ENCODE data around the gene NKPD1. TPM values are rescaled to one million over a fixed set of nuclear protein-coding genes. Genes with fewer than 3 reads are reported as not detected.

Gene NKPD1
- total RNA-seq, 2 donors from 2014 or later = 0.07 TPM; not detected in 1

DNA sequence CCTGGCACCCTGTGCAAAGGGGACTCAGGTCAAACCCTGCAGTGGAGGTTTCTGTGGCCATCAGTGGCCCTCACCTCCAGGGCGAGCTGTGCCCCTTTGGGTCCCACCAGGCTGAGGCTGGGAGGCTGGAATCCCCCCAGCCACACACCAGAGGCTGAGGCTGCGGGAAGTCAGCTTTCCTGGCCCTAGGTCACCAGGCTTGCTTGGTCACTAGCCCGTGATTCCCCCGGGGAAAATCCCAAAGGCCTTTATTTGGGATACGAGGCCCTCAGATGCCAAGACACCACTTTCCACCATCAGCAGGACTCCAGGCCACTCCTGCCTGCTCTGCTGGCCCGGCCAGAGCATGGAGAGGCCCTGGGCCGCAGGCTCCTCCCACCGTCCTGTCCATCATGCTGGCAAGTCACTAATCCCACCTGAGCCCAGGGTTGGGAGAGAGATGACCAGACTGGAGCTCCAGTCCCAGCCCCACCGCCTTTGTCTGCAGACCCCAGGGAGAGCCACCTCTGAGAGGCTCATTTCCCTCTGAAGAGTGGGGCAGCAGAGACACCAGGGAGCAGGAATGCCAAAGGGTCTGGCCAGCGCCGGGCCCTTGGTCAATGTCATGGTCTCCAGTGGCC is 4.7 kb downstream of the NKPD1 start:
- H3K9ac ChIP-seq (ENCODE audit: low read depth in 2 of 2, low read length in 2 of 2) = no peak overlapping the region
- H3K4me1 ChIP-seq = peaks cover 22% of the 10 kb centered on the region
- intact Hi-C loops (cut with DNase I) = no loop called here
- no peak for DNase-seq
- H3K27ac ChIP-seq = no peak overlapping the region
- no peaks in the 10 kb centered on the region for H3K9me3 ChIP-seq
- peaks cover 31% of the 10 kb centered on the region for H3K27me3 ChIP-seq
- H3K36me3 ChIP-seq = no peaks in the 10 kb centered on the region
- no peak overlapping the region for H3K4me3 ChIP-seq
- TF ChIP-seq, protein P1, sequence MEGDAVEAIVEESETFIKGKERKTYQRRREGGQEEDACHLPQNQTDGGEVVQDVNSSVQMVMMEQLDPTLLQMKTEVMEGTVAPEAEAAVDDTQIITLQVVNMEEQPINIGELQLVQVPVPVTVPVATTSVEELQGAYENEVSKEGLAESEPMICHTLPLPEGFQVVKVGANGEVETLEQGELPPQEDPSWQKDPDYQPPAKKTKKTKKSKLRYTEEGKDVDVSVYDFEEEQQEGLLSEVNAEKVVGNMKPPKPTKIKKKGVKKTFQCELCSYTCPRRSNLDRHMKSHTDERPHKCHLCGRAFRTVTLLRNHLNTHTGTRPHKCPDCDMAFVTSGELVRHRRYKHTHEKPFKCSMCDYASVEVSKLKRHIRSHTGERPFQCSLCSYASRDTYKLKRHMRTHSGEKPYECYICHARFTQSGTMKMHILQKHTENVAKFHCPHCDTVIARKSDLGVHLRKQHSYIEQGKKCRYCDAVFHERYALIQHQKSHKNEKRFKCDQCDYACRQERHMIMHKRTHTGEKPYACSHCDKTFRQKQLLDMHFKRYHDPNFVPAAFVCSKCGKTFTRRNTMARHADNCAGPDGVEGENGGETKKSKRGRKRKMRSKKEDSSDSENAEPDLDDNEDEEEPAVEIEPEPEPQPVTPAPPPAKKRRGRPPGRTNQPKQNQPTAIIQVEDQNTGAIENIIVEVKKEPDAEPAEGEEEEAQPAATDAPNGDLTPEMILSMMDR (IDR thresholded peaks at IDR 0.05) = no peak

DNA sequence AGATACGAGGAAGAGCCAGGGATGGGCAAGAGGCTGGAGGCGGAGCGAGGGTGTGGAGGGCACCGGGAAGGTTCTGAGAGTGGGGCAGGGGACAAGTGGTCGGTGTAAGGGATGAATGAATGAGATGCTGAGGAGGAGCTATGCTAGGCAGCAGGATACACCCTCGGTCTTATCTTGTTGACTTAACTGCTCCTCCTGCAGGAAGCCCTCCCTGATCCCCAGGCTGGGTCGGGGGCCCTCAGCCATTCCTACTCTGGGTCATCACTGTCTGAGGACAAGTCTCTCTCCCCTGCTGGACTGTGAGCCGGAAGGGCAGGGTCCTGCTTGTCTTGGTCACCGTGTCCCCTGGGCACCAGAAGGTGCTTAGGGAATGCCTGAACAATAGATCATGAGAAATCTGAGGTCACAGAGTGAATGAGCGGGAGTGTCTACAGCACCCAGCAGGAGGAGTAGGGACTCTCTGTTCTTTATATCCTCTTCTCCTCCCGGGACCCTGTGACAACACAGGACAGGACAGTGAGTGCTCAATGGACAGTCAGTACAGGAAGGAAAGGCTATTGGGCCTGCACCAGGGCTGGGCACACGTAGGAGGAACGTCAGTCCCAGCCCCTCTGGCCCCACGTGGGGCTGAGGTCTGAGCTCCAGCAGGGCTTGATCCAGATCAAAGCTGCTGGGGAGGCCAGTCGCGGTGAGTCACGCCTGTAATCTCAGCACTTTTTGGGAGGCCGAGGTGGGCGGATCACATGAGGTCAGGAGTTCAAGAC is 6.5 kb downstream of the NKPD1 start:
- no peak overlapping the region for H3K9ac ChIP-seq (ENCODE audit: low read depth in 2 of 2, low read length in 2 of 2)
- peaks cover 22% of the 10 kb centered on the region for H3K4me1 ChIP-seq
- DNase-seq = no peak
- no peak overlapping the region for H3K4me3 ChIP-seq
- H3K27ac ChIP-seq = no peak overlapping the region
- H3K9me3 ChIP-seq = no peaks in the 10 kb centered on the region
- H3K36me3 ChIP-seq = no peaks in the 10 kb centered on the region
- TF ChIP-seq, protein P1 (IDR thresholded peaks at IDR 0.05) = no peak
- H3K27me3 ChIP-seq = peaks cover 34% of the 10 kb centered on the region
- intact Hi-C loops (cut with DNase I) = no loop called here

GRCh38 chr19:45153339-45154063 is 7.3 kb downstream of the NKPD1 start:
- peaks cover 22% of the 10 kb centered on the region for H3K4me1 ChIP-seq
- H3K9ac ChIP-seq (ENCODE audit: low read depth in 2 of 2, low read length in 2 of 2) = peak overlapping the region in 1 of 2 donors; percentile 12
- peaks cover 34% of the 10 kb centered on the region for H3K27me3 ChIP-seq
- peak; percentile 35 for DNase-seq
- intact Hi-C loops (cut with DNase I) = no loop called here
- no peak overlapping the region for H3K27ac ChIP-seq
- H3K9me3 ChIP-seq = no peaks in the 10 kb centered on the region
- no peaks in the 10 kb centered on the region for H3K36me3 ChIP-seq
- TF ChIP-seq, protein P1 (IDR thresholded peaks at IDR 0.05) = no peak
- peak overlapping the region; percentile 25 for H3K4me3 ChIP-seq

DNA sequence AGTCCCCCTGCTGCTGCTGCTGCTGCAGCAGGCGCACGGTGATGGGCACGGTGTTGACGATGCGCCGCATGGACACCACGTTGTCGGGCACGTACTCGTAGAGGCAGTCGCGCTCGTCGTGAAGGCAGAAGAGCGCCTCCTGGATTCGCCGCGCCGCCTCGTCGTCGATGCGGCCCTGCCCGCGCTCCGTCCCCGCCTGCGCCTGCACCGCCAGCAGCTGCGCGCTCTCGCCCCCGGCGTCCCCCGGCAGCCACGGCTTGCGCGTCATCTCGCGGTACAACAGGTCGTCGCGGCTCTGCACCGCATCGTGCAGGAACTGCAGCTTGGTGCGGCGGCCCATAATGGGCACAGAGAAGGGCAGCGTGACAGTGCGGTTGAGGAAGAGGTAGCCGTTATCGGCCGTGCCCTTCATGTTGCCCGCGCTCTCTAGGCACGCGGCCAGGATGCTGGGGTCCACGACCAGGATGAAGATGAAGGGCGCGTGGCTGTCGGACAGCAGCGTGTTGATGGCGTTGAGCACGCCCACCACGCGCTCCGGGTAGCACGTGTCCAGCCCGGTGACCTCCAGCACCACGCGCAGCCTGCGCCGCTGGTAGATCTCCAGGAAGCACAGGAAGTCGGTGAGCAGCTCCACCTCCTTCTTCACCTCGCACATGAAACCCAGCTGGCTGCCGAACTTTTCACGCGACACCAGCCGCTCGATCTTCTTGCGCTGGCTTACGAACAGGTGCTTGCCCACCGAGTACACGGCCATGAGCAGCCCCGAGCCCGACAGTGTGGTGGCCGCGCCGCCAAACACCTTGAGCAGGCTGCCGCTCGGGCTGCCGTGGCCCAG is 8.1 kb downstream of the NKPD1 start:
- H3K9me3 ChIP-seq = no peaks in the 10 kb centered on the region
- H3K9ac ChIP-seq (ENCODE audit: low read depth in 2 of 2, low read length in 2 of 2) = peak overlapping the region in 1 of 2 donors; percentile 35
- DNase-seq = peak; percentile 48
- H3K4me3 ChIP-seq = peak overlapping the region; percentile 25
- intact Hi-C loops (cut with DNase I) = no loop called here
- peaks cover 34% of the 10 kb centered on the region for H3K27me3 ChIP-seq
- H3K27ac ChIP-seq = no peak overlapping the region
- peaks cover 22% of the 10 kb centered on the region for H3K4me1 ChIP-seq
- H3K36me3 ChIP-seq = no peaks in the 10 kb centered on the region
- TF ChIP-seq, protein P1 (IDR thresholded peaks at IDR 0.05) = no peak
